ENCODE results near the gene MED12L.

- TF ChIP-seq CTCF (IDR thresholded peaks at IDR 0.05): no peak
- no peak for TF ChIP-seq POLR2A (IDR thresholded peaks at IDR 0.05)
Observed at GRCh38 chr3:151130428-151130827, 45.0 kb downstream of the MED12L start.

All from esophagus squamous epithelium (tissue), 4 donors.